Gastrocnemius medialis (tissue), 4 donors: Measurements from ENCODE around the gene SHISAL1.

Experiments
- CTCF ChIP-seq, 5 experiments: fragments of 450-650 bp in 3 of 5; fragments of 200-600 bp in 2 of 5; sonication (generic) in 2 of 5; IDR thresholded peaks in 4 of 5; conservative IDR thresholded peaks in 1 of 5; 1 replicate in 4 of 5; 2 replicates in 1 of 5; pipeline ENCODE4 v1.5.1; 2016 to 2019; ENCODE audit warnings: antibody characterized with exemption in 5 of 5, mild to moderate bottlenecking in 3 of 5, moderate library complexity in 3 of 5
- POLR2A ChIP-seq, 2 donors: fragments of 450-650 bp; IDR thresholded peaks; one replicate each; pipeline ENCODE4 v1.6.1; 2017; ENCODE audit warnings: antibody characterized with exemption in 2 of 2, mild to moderate bottlenecking in 2 of 2, moderate library complexity in 2 of 2

- TF ChIP-seq CTCF (IDR thresholded peaks at IDR 0.05 in 4 of 5, conservative IDR thresholded peaks at IDR 0.05 in 1 of 5): no peak
- no peak for TF ChIP-seq POLR2A (IDR thresholded peaks at IDR 0.05)
These were observed 63.8 kb downstream of the SHISAL1 start for GRCh38 chr22:44248926-44249325.
